Stimulated activated CD4-positive, alpha-beta T cell treated with anti-CD3 and anti-CD28 coated beads, Interleukin-15, amount 100 ng/mL, for 24 hours (primary cell): ENCODE results near the gene ANKRD65.
A peak's percentile ranks its signal among the peaks of the same experiment; 100 is the strongest.
"Not testable (repeated sequence)": the region's sequence is repeated elsewhere in the genome, so short reads cannot be mapped to it uniquely, and the experiment has no call there.

Experiments used
- DNase-seq: peaks from one replicate; pipeline ENCODE4 v3.0.0-alpha.2; 2020

ANKRD65 gene

DNA sequence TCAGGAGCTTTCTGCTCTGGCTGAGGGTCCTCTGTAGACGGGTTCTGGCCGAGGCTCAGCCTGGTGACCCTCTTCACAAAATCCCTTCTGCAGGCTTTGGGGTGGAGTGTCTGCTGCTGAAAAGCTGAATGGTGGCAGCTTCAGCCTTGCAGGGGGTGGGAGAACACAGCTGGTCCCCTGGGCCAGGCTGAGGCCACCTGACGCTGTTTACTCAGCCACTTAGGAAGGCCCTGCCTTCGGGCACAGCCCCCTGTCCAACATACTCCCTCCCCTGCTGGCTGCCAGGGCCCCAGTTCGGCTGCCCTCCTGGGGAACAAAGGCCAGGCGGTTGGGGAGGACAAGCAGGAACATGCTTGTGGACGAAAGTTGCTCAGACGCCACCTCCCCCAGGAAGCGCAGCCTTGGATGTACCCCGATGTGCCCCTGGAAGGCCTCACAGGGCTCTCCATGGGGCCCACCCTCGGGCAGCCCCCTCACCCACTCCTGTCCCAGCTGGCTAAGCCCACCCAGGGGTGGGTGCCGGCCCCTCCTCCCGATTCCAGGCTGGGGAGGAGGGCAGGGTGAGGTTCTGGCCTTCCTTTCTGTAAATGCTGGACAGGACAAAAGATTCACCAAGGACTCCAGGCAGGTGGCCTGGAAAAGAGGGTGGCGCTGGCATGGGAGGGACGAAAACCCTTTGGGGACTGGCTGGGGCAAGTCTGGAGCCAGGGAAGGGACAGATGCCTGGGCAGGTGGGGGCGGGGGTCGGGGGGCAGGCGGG is at the start of gene ANKRD65:
Gene ANKRD65, minus strand, starts transcription at position 130 of the 760 bp plus-strand sequence. CDS start 271 bp downstream, outside the sequence.
- DNase-seq, result no peak

DNA sequence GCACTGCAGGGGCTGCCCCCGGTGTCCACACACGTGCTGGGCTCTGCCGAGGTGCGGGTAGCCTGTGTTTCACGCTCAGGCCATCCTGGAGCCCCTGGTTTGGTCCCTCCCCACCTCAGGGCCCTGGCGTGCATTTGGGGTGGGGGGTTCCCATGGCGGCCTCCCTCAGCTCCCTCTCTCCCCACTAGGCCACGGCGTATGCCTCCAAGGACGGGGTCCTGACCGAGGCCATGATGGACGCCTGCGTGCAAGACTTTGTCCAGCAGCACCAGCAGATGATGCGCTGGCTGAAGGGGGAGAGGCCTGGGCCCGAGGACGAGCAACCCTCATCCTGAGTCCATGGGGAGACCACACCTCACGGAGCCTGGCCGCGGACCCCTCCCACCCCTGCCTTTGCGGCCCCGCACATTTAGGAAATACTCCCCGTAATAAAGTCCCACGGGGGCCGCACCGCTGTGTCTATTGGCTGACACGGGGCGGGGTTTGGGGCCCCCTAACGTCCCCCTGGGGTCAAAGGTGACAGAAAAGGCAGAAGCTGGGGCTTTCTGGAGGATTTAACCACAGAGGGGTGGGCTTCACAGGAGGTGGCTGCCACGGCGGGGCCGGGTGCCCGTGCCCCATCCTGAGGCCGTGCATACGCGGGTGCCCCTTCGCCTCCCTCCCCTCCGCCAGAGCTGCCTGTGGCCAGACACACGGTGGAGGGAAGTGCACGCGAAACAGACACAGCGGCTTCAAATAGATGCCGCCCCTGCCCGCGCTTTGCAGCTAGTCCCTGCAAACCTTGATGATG is 47.3 kb upstream of the ANKRD65 start:
- not testable (repeated sequence) for DNase-seq

DNA sequence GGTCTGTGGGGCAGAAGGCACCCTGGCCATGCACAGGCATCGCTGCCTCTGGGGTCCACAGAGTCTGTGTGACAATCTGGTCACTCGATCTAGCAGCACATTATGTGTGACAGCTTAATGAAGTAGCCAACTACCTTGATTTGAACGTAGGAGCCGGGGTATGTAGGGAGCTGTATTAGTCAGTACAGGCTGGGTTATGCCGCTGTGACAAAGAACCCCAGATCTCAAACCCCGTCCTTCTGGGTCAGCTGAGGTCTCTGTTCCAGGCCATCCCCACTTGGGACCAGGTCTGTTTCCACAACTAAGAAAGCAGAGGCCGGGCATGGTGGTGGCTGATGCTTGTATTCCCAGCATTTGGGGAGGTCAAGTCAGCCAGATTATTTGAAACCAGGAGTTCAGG is 42.2 kb upstream of the ANKRD65 start:
- DNase-seq, result no peak

GRCh38 chr1:1462318-1462966 is 41.4 kb upstream of the ANKRD65 start:
- peak; percentile 32 for DNase-seq

- no peak for DNase-seq
Measured at GRCh38 chr1:1461721-1462317, 40.7 kb upstream of the ANKRD65 start.

DNA sequence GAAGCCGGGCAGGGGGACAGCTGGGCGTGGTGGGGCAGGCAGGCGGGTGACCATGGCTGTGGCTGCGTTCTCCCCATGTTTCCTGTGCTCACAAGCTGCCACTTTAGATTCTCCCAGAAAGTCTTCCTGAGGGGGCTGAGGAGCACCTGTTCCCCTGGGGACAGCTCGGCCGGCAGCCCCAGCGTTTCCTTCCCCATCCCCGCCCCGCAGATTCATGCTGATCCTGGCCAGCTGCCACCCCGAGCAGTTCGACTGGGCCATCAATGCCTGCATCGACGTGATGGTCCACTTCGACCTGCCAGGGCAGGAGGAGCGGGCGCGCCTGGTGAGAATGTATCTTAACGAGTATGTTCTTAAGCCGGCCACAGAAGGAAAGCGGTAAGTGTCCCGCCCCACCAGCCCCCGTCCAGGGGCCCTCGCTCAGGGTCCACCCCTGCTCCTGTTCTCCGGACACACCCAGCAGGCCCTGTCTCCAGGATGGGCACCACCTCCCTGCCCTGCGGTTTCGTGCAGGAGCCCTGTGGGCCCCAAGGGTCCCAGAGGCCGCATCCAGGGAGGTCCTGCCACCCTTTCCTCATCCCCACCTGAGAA is 39.6 kb upstream of the ANKRD65 start:
- no peak for DNase-seq

DNA sequence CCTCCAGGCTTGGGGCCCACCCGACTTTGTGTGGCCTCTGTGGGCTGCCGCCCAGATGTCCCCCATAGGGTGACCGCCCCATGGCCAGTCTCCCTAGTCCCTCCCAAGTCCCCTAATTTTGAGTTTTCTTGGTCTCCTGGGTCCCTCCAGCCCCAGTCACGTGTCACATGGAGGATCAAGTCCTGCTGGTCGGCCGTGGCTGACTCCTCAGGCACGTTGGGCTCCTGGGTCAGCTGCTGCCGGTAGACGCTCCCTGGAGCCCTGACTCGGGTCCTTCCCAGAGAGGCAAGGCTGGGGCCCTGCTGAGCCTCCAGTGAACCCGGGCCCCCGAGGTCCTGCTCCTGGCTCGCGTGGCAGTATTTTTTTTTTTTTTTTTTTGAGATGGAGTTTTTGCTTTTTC is 38.6 kb upstream of the ANKRD65 start:
- not testable (repeated sequence) for DNase-seq

GRCh38 chr1:1459156-1459555 is 38.1 kb upstream of the ANKRD65 start:
- DNase-seq, result not testable (repeated sequence)

- DNase-seq, result not testable (repeated sequence)
Measured at GRCh38 chr1:1456683-1457255, 35.7 kb upstream of the ANKRD65 start.

GRCh38 chr1:1455934-1456333 is 34.9 kb upstream of the ANKRD65 start:
- DNase-seq, result not testable (repeated sequence)

DNA sequence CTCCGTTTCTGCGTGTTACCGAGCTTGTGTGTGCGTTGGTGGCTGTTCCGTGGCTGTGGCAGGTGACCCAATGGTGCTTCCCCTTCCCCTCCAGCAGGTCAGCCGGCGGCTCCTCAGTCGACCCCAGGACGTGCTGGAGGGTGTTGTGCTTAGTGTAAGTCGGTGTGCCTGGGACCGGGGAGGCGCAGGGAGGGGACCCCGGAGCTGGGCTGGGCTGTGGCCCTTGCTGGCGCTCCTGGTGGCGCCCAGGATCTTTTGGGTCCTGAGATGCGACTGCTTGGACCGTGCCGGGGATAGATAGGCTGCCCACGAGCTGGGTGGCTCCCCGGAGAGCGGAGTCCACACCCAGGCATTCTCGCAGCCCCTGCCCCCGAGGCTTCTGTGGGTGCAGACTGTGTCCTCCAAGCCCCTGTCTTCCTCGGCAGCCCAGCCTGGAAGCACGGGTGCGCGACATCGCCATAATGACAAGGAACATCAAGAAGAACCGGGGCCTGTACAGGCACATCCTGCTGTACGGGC is 34.3 kb upstream of the ANKRD65 start:
- DNase-seq, result no peak

- not testable (repeated sequence) for DNase-seq
Measured at GRCh38 chr1:1454286-1455056, 33.4 kb upstream of the ANKRD65 start.

GRCh38 chr1:1452882-1453281 is 31.8 kb upstream of the ANKRD65 start:
- DNase-seq, result no peak

DNA sequence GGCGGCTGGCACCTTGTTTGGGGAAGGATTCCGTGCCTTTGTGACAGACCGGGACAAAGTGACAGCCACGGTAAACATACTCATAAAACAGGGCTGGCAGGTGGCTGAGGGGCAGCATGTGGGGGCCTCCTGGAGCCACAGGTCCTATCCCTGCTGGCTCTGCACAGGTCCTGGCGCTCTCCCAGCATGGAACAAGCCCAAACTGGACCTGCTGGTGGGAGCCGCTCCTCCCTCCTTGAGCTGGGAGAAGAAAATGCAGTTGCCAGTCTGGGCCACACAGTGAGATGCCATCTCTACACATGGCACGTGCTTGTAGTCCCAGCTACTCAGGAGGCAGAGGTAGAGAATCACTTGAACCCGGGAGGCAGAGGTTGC is 31.3 kb upstream of the ANKRD65 start:
- DNase-seq, result not testable (repeated sequence)

DNA sequence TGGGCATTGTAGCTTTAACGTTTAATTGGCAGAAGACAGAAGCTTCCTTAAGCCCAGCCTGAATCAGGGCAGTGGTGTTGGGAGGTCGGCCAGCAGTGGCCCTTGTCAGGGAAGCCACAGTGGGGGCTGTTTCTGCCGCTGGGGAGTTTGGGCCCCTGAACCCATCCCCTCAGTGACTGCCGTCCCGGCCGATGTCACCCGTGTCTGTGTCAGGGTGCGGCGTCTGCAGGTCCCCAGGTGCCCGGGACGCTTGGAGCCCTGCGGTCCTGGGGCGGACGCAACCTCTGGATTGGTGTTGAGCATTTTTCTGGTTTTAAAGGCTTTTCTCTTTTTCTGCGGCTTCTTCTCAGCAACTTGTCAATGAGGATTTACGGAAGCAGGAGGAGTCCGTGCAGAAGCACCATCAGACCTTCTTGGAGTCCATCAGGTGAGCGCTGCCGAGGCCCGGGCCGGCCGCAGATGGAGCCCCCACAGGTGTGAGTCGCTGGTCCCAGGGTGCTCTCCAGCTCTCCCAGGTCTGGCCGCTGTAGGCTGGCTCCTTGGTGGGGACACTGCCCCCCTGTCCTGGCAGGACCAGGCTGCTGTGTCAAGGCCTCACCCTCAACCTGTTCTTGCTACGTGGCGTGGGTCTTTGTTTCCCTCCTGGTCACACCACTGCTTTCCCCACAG is 30.8 kb upstream of the ANKRD65 start:
- no peak for DNase-seq

- not testable (repeated sequence) for DNase-seq
Measured at GRCh38 chr1:1450616-1451015, 29.5 kb upstream of the ANKRD65 start.

DNA sequence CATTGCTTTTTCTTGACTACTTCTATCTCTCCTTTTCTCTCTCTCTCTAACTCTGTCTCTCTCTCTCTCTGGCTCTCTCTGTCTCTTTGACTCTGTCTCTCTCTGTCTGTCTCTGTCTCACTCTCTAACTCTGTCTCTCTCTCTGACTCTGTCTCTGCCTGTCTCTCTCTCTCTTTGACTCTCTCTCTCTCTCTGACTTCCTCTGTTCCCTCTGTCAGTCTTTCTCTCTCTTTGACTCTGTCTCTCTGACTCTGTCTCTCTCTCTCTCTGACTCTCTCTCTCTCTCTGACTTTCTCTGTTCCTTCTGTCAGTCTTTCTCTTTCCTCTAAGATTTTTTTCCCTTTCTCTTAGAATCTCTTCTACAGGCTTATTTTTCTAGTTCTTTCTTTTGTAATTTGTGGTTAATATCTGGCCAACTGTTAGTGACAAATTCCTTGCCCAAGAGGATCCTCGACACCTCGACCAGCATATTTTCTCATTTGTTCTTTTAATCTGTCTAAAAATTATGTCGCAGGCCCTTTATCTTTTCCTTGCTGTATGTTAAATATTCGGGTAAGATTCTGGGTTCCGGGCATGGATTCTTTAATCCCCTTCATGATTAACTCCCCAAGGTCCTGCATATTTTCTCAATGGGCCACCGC is 28.1 kb upstream of the ANKRD65 start, which contains the start of gene ATAD3C:
Gene ATAD3C, plus strand, starts transcription at position 591 of the 641 bp plus-strand sequence. CDS start 995 bp downstream, outside the sequence.
- no peak for DNase-seq

DNA sequence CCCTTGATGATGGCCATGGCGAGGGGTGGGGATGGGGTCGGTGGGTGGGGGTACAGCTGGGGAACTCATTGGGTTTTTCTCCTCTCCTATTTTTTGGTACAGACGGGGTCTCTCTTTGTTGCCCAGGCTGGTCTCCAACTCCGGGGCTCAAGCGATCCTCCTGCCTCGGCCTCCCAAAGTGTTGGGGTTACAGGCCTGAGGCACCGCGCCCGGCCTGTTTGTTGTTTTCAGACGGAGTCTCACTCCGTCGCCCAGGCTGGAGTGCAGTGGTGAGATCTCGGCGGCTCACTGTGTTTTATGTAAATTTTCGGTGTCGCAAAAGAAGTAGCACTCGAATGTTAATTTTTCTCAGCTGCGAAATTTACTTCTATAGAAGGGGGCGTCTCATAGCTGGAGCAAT is 25.6 kb upstream of the ANKRD65 start:
- not testable (repeated sequence) for DNase-seq

DNA sequence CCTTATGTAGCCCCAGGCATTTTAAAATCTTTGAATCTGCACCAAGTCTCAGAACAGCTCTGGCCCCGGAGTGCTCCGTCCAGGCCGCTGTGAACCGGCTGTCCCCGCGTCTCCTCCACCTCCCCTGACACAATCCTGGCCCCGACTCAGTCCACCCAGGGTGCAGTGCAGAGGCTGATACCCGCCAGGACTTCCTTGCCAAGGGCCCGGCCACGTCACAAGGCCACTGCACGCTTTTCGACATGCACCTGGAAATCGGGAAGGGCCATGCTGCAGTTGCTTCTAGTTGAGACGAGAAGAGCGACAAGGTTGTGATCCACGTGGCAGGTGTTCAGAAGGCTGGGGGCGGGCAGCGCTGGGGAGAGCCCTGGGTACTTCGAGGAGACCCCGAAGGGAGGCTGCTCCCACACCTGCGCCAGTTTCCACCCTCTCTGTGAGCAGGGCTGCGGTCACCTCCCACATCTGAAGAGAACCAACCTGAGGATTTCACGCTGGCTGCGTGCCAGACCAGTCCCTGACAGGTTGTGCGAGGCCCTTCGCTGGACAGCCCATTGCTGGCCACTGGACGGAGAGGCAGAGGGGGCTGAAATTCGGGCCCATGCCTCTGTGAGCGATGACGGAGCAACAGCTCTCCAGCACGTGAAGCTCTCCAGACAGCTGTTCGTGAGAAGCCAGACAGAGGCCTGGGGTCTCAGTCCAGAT is 21.1 kb upstream of the ANKRD65 start:
- DNase-seq, result no peak
